ENCODE data around the gene NR1D1.
A peak's percentile ranks its signal among the peaks of the same experiment; 100 is the strongest.

Gene NR1D1

GRCh38 chr17:40095944-40096791 is 4.2 kb downstream of the NR1D1 start:
- peak; percentile 72 for DNase-seq

- no peak for DNase-seq
These were observed 4.9 kb downstream of the NR1D1 start for GRCh38 chr17:40095351-40095943.

GRCh38 chr17:40094874-40095273 is 5.5 kb downstream of the NR1D1 start:
- no peak for DNase-seq

GRCh38 chr17:40093580-40094201 is 6.7 kb downstream of the NR1D1 start:
- no peak for DNase-seq

GRCh38 chr17:40093005-40093579 is 7.3 kb downstream of the NR1D1 start:
- DNase-seq = no peak

- DNase-seq = no peak
These were observed 7.8 kb downstream of the NR1D1 start for GRCh38 chr17:40092581-40092980.

- DNase-seq = no peak
These were observed 8.5 kb downstream of the NR1D1 start for GRCh38 chr17:40091691-40092397.

- DNase-seq = no peak
These were observed 9.9 kb downstream of the NR1D1 start for GRCh38 chr17:40090237-40091119.

GRCh38 chr17:40089077-40089895 is 11.1 kb downstream of the NR1D1 start:
- DNase-seq = no peak

GRCh38 chr17:40087903-40088718 is 12.3 kb downstream of the NR1D1 start:
- no peak for DNase-seq

- no peak for DNase-seq
These were observed 13.2 kb downstream of the NR1D1 start for GRCh38 chr17:40087049-40087794.

- peak; percentile 72 for DNase-seq
These were observed 14.0 kb downstream of the NR1D1 start for GRCh38 chr17:40086150-40087044.

GRCh38 chr17:40084477-40084876 is 15.9 kb downstream of the NR1D1 start:
- no peak for DNase-seq

GRCh38 chr17:40079545-40079944 is 20.8 kb downstream of the NR1D1 start:
- no peak for DNase-seq

GRCh38 chr17:40076591-40076990 is 23.8 kb downstream of the NR1D1 start:
- no peak for DNase-seq

- no peak for DNase-seq
These were observed 24.4 kb downstream of the NR1D1 start for GRCh38 chr17:40075942-40076498.

- DNase-seq = peak; percentile 67
These were observed 25.0 kb downstream of the NR1D1 start for GRCh38 chr17:40075201-40075941.

Measured in activated CD8-positive, alpha-beta memory T cell treated with anti-CD3 and anti-CD28 coated beads, Interleukin-2, amount 50 U/mL, for 4 hours (primary cell).